PC-9 (cell line): ENCODE results near the gene ARFGAP1. TPM values are rescaled to one million over a fixed set of nuclear protein-coding genes. Genes with fewer than 3 reads are reported as not detected.

ENCODE experiments used
- BruUV-seq: library from RNA; stranded (reverse); fragments of 400-500 nt; replicated peaks from 2 replicates; lab custom pipeline; 2021; lab: Mats Ljungman, UMichigan
- CTCF ChIA-PET: fragments of 300-600 bp; sonication (Branson Sonifier 250); formaldehyde crosslinking; loops from one replicate; lab custom pipeline; 2022; ENCODE audit warnings: antibody characterized with exemption; lab: Charles Lee
- POLR2A ChIA-PET: fragments of 300-600 bp; sonication (Branson Sonifier 250); formaldehyde crosslinking; loops from one replicate; lab custom pipeline; 2022; ENCODE audit warnings: antibody characterized with exemption; ENCODE audit not compliant: unreplicated experiment; lab: Charles Lee
- DNase-seq, 2 experiments: peaks; one replicate each; pipeline versions ENCODE4 v3.0.0 to v3.0.0-alpha.2; 2015 to 2022; ENCODE audit warnings: mixed read lengths in 1 of 2
- H2AFZ ChIP-seq: fragments of 200-600 bp; sonication (generic); 2 replicates; pipeline ENCODE4 v1.8.1; 2017; ENCODE audit warnings: antibody characterized with exemption
- H3F3A ChIP-seq: fragments of 200-600 bp; sonication (generic); 2 replicates; pipeline ENCODE4 v1.8.1; 2017; ENCODE audit warnings: antibody characterized with exemption, mild to moderate bottlenecking, low read depth; ENCODE audit not compliant: insufficient read depth
- H3K27ac ChIP-seq: fragments of 200-600 bp; sonication (generic); 2 replicates; pipeline ENCODE4 v1.6.1; 2016; ENCODE audit warnings: mixed run types
- H3K27me3 ChIP-seq: fragments of 200-600 bp; sonication (generic); 2 replicates; pipeline ENCODE4 v1.6.1; 2016; ENCODE audit warnings: low read depth, mixed run types; ENCODE audit not compliant: insufficient read depth
- H3K36me3 ChIP-seq: fragments of 200-600 bp; sonication (generic); 2 replicates; pipeline ENCODE4 v1.6.1; 2016; ENCODE audit warnings: low read depth, mixed run types
- H3K4me1 ChIP-seq: fragments of 200-600 bp; sonication (generic); replicated peaks from 2 replicates; pipeline ENCODE4 v1.6.1; 2016; ENCODE audit warnings: mixed run types; ENCODE audit not compliant: insufficient read depth
- H3K4me2 ChIP-seq: fragments of 200-600 bp; sonication (generic); 2 replicates; pipeline ENCODE4 v1.6.1; 2017; ENCODE audit warnings: mixed run types
- H3K4me3 ChIP-seq: fragments of 200-600 bp; sonication (generic); 2 replicates; pipeline ENCODE4 v1.6.1; 2016; ENCODE audit warnings: mixed run types
- H3K79me2 ChIP-seq: fragments of 200-600 bp; sonication (generic); 2 replicates; pipeline ENCODE4 v1.6.1; 2017; ENCODE audit warnings: low read depth, mixed run types
- H3K9me2 ChIP-seq: fragments of 200-600 bp; sonication (generic); 2 replicates; pipeline ENCODE4 v1.8.1; 2017; ENCODE audit warnings: mild to moderate bottlenecking; ENCODE audit not compliant: insufficient read depth
- H3K9me3 ChIP-seq: fragments of 200-600 bp; sonication (generic); 2 replicates; pipeline ENCODE4 v1.8.1; 2016; ENCODE audit warnings: low read depth; ENCODE audit not compliant: insufficient read depth
- H4K20me1 ChIP-seq: fragments of 200-600 bp; sonication (generic); 2 replicates; pipeline ENCODE4 v1.8.1; 2017; ENCODE audit not compliant: insufficient read depth
- EZH2 ChIP-seq: fragments of 200-600 bp; sonication (generic); IDR thresholded peaks from 2 replicates; pipeline ENCODE4 v1.8.0; 2017; ENCODE audit warnings: antibody characterized with exemption, low read depth
- intact Hi-C: fragments of 100-400 bp; cut with micrococcal nuclease; formaldehyde crosslinking; loops from one replicate; pipeline ENCODE4 v1.10.0; 2022; ENCODE audit not compliant: unreplicated experiment
- total RNA-seq: library from RNA; stranded (reverse); gene quantifications from 2 replicates; pipeline ENCODE4 v1.2.3, GENCODE V29; 2021
- TF ChIP-seq, protein P1 (sequence below): fragments of 200-600 bp; sonication (generic); conservative IDR thresholded peaks from 2 replicates; pipeline ENCODE4 v1.6.1; 2017; ENCODE audit warnings: mixed run types, antibody characterized with exemption, mild to moderate bottlenecking, moderate library complexity

The ARFGAP1 gene
- total RNA-seq, 1 experiment from 2014 or later, result 89.0 TPM

- no peaks in the 10 kb centered on the region for H3K9me2 ChIP-seq
- no peak overlapping the region for H3K4me2 ChIP-seq
- intact Hi-C loops, result no loop called here
- TF ChIP-seq EZH2, result no peak
- TF ChIP-seq, protein P1, sequence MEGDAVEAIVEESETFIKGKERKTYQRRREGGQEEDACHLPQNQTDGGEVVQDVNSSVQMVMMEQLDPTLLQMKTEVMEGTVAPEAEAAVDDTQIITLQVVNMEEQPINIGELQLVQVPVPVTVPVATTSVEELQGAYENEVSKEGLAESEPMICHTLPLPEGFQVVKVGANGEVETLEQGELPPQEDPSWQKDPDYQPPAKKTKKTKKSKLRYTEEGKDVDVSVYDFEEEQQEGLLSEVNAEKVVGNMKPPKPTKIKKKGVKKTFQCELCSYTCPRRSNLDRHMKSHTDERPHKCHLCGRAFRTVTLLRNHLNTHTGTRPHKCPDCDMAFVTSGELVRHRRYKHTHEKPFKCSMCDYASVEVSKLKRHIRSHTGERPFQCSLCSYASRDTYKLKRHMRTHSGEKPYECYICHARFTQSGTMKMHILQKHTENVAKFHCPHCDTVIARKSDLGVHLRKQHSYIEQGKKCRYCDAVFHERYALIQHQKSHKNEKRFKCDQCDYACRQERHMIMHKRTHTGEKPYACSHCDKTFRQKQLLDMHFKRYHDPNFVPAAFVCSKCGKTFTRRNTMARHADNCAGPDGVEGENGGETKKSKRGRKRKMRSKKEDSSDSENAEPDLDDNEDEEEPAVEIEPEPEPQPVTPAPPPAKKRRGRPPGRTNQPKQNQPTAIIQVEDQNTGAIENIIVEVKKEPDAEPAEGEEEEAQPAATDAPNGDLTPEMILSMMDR, result peak; percentile 47; the same call in 1 of the 2 replicates
- no peaks in the 10 kb centered on the region for H3F3A ChIP-seq
- H3K4me1 ChIP-seq, result no peaks in the 10 kb centered on the region
- no peak for DNase-seq
- BruUV-seq, result no TSS peak
- ChIA-PET POLR2A (no interaction called here), CTCF (interaction anchor here (0.7 kb wide), 1 partner anchor 441 kb away, joined by 3 read pairs; no protein-coding TSS in a partner anchor)
- H4K20me1 ChIP-seq, result no peaks in the 10 kb centered on the region
- H2AFZ ChIP-seq, result no peak overlapping the region
- H3K79me2 ChIP-seq, result no peaks in the 10 kb centered on the region
- no peak overlapping the region for H3K27ac ChIP-seq
- H3K36me3 ChIP-seq, result no peaks in the 10 kb centered on the region
- no peak overlapping the region for H3K4me3 ChIP-seq
- peaks cover 73% of the 10 kb centered on the region for H3K27me3 ChIP-seq
- no peaks in the 10 kb centered on the region; the same call in 1 of the 2 replicates for H3K9me3 ChIP-seq
Measured at GRCh38 chr20:63323357-63323981, 50.9 kb downstream of the ARFGAP1 start.

DNA sequence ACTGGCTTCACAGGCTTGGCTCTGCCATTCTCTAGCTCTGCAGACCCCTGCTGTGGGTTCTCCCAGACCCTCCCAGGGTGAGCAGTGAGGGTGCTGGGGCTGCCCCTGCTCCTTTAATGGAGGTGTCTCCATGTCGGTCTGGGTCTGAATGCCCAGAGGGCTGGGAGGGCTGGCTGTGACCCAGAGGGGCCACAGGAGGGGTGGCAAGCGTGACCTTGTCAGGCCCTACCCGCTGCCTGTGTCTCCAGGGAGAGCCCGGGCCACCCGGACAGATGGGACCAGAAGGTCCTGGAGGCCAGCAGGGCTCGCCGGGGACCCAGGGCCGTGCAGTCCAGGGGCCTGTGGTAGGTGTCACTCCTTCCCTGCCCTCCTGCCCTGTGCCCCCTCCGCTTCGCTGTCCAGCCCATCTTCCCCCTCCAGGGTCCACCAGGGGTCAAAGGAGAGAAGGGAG lies 52.4 kb downstream of the ARFGAP1 start:
- intact Hi-C loops, result no loop called here
- POLR2A ChIA-PET, result no interaction called here
- no peak overlapping the region for H2AFZ ChIP-seq
- H3K9me2 ChIP-seq, result no peaks in the 10 kb centered on the region
- H3K27me3 ChIP-seq, result peaks cover 61% of the 10 kb centered on the region
- no peak overlapping the region for H3K27ac ChIP-seq
- H4K20me1 ChIP-seq, result no peaks in the 10 kb centered on the region
- H3K36me3 ChIP-seq, result no peaks in the 10 kb centered on the region
- H3K79me2 ChIP-seq, result no peaks in the 10 kb centered on the region
- no peak overlapping the region for H3K4me3 ChIP-seq
- H3K4me1 ChIP-seq, result no peaks in the 10 kb centered on the region
- H3K4me2 ChIP-seq, result no peak overlapping the region
- no peak for DNase-seq
- TF ChIP-seq, protein P1, result no peak
- no peak for TF ChIP-seq EZH2
- no TSS peak for BruUV-seq
- H3K9me3 ChIP-seq, result no peaks in the 10 kb centered on the region; the same call in 1 of the 2 replicates
- no peaks in the 10 kb centered on the region for H3F3A ChIP-seq
- CTCF ChIA-PET, result no interaction called here

GRCh38 chr20:63325554-63326313 lies 53.1 kb downstream of the ARFGAP1 start:
- H3K4me3 ChIP-seq, result no peak overlapping the region
- no peaks in the 10 kb centered on the region; the same call in 1 of the 2 replicates for H3K9me3 ChIP-seq
- no peak overlapping the region for H3K27ac ChIP-seq
- H2AFZ ChIP-seq, result no peak overlapping the region
- H3K79me2 ChIP-seq, result no peaks in the 10 kb centered on the region
- no peaks in the 10 kb centered on the region for H3K36me3 ChIP-seq
- no peaks in the 10 kb centered on the region for H3F3A ChIP-seq
- POLR2A ChIA-PET, result no interaction called here
- no peak overlapping the region for H3K4me2 ChIP-seq
- no peaks in the 10 kb centered on the region for H4K20me1 ChIP-seq
- no TSS peak for BruUV-seq
- intact Hi-C loops, result no loop called here
- TF ChIP-seq, protein P1, result no peak
- no peak for TF ChIP-seq EZH2
- peaks cover 5% of the 10 kb centered on the region; the same call in 1 of the 2 replicates for H3K4me1 ChIP-seq
- peaks cover 54% of the 10 kb centered on the region for H3K27me3 ChIP-seq
- H3K9me2 ChIP-seq, result no peaks in the 10 kb centered on the region
- DNase-seq, result no peak
- CTCF ChIA-PET, result no interaction called here
